Nephron progenitor cell (in vitro differentiated cells): ENCODE measurements around the gene HDAC9.

Experiments used
- DNase-seq: peaks from one replicate; pipeline ENCODE4 v3.0.0; 2021
- H3K27ac Mint-ChIP-seq: 2 replicates; pipeline ENCODE4 v1.8.0; 2021; ENCODE audit warnings: mild to moderate bottlenecking, moderate library complexity, mixed read lengths
- H3K27me3 Mint-ChIP-seq: 2 replicates; pipeline ENCODE4 v1.8.0; 2021; ENCODE audit warnings: mild to moderate bottlenecking, low read depth, mixed read lengths; ENCODE audit not compliant: poor library complexity
- H3K36me3 Mint-ChIP-seq: 2 replicates; pipeline ENCODE4 v1.8.0; 2021; ENCODE audit warnings: low read depth, mixed read lengths
- H3K4me1 Mint-ChIP-seq: 2 replicates; pipeline ENCODE4 v1.8.0; 2021; ENCODE audit warnings: mixed read lengths
- H3K4me3 Mint-ChIP-seq: 2 replicates; pipeline ENCODE4 v1.8.0; 2021; ENCODE audit warnings: mild to moderate bottlenecking, moderate library complexity, mixed read lengths
- H3K9me3 Mint-ChIP-seq: 2 replicates; pipeline ENCODE4 v1.8.0; 2021; ENCODE audit warnings: mild to moderate bottlenecking, moderate library complexity, mixed read lengths
- TF ChIP-seq, protein P1 (sequence below): fragments of 200-600 bp; sonication (generic); IDR thresholded peaks from 2 replicates; pipeline ENCODE4 v1.5.0; 2021; ENCODE audit warnings: antibody characterized with exemption

HDAC9 gene

DNA sequence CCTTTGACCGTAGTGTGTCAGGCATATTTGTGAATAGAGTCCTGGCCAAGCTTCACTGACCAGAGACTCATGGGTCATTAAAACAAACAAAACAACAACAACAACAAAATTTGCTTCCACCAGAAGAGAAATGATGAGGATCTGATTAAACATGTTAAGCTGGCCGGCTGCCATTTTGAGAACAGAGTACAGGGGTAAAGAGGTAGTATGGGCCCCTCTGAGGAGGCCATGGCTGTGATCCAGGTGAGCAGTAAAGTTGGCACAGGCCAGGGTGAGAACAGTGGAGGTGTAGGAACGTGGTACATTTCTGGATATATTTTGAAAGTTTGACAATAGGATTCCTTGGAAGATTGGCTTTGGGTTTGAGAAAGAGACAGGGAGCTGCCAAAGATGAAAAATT lies 369.4 kb downstream of the HDAC9 start:
- H3K36me3 Mint-ChIP-seq = peaks cover 5% of the 10 kb centered on the region
- H3K27me3 Mint-ChIP-seq = peaks cover 3% of the 10 kb centered on the region
- DNase-seq = no peak
- no peak overlapping the region for H3K4me3 Mint-ChIP-seq
- peaks cover 20% of the 10 kb centered on the region for H3K4me1 Mint-ChIP-seq
- H3K9me3 Mint-ChIP-seq = peaks cover 7% of the 10 kb centered on the region
- TF ChIP-seq, protein P1, sequence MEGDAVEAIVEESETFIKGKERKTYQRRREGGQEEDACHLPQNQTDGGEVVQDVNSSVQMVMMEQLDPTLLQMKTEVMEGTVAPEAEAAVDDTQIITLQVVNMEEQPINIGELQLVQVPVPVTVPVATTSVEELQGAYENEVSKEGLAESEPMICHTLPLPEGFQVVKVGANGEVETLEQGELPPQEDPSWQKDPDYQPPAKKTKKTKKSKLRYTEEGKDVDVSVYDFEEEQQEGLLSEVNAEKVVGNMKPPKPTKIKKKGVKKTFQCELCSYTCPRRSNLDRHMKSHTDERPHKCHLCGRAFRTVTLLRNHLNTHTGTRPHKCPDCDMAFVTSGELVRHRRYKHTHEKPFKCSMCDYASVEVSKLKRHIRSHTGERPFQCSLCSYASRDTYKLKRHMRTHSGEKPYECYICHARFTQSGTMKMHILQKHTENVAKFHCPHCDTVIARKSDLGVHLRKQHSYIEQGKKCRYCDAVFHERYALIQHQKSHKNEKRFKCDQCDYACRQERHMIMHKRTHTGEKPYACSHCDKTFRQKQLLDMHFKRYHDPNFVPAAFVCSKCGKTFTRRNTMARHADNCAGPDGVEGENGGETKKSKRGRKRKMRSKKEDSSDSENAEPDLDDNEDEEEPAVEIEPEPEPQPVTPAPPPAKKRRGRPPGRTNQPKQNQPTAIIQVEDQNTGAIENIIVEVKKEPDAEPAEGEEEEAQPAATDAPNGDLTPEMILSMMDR = no peak
- H3K27ac Mint-ChIP-seq = no peak overlapping the region

DNA sequence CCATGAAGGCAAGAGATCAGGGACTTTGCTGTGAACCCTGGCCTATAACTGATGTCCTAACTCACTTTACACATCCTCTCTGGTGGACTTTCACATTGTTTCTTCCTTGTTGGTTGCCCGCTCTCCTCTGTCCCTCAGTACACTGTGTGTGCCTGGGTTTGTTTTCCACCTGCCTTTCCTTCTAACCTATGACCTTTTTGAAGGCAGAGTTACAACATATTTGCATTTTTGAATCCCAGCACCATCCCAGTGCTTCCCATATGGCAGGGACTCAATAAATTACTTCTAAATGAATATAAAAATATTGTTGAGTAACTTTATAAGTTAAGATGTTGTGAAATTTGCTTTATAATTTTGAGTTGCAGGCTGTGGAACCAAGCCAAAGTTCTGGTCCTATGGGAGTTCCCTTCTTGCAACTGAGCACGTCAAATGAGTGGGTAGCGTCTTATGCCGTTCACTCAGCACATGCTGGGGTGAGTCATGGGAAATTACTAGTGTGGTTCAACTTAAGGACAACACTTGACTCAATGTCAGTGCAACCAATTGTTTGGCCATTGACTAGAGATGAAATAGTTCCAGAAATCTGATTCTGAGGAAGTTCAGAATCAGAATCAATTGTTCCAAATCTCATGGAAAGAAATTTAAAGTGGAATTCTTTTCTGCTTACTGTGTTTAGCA lies 370.9 kb downstream of the HDAC9 start:
- H3K27me3 Mint-ChIP-seq = peaks cover 3% of the 10 kb centered on the region
- H3K4me3 Mint-ChIP-seq = no peak overlapping the region
- peaks cover 20% of the 10 kb centered on the region for H3K4me1 Mint-ChIP-seq
- H3K36me3 Mint-ChIP-seq = peaks cover 5% of the 10 kb centered on the region
- no peak overlapping the region for H3K27ac Mint-ChIP-seq
- no peak for DNase-seq
- TF ChIP-seq, protein P1 = no peak
- peaks cover 7% of the 10 kb centered on the region for H3K9me3 Mint-ChIP-seq

DNA sequence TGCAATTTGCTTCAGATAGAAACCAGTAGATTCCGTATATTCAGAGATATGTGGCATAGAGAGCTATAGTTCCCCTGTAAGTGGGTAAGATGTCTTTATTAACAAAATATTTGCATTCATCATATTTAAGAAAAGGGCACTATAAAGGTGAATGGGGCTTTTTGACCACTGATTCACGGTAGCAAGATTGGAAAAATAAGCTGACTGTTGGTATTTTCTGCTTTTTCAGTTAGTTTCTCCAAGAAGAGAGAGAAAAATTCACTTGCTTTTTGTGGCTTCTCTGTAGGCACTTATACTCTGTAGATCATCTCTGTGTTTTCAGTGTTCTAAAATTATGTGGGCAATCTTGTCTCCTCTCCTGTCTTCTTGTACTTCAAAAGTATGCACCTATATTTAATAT lies 376.8 kb downstream of the HDAC9 start:
- no peak for DNase-seq
- Mint-ChIP-seq H3K27ac (no peak overlapping the region), H3K27me3 (peaks cover 3% of the 10 kb centered on the region), H3K4me3 (no peak overlapping the region), H3K9me3 (peaks cover 7% of the 10 kb centered on the region), H3K4me1 (no peaks in the 10 kb centered on the region), H3K36me3 (no peaks in the 10 kb centered on the region)
- TF ChIP-seq, protein P1 = no peak

DNA sequence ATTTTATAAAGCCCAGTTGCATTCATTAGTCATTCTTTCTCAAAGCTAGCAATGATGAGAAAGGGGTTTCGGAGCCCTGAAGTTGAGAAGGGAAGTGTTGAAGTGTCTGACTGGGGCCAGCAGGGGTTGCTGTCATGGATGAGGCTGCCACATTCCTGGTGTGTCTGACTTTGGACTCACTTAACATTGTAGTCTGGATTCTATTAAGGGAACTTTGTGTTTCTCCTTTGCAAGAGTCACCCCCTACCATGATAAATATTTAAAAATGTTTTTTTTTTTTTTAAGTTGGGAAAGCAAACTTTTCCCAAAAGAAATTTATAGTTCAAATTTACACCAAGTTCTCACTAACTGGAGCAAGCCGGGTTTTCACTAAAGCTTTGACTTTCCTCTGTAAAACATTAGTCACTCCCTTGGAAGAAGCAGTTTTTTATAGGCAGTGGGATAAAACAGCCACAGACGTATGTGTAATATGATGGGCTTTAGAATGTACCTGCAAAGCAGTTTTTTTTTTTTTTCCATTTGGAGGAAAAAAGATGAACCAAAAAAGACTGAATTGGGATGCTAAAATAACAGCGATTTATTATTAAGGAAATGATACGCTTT lies 378.3 kb downstream of the HDAC9 start:
- Mint-ChIP-seq H3K27ac (no peak overlapping the region), H3K36me3 (peaks cover 6% of the 10 kb centered on the region), H3K4me1 (no peaks in the 10 kb centered on the region), H3K27me3 (peaks cover 3% of the 10 kb centered on the region), H3K9me3 (peaks cover 13% of the 10 kb centered on the region), H3K4me3 (no peak overlapping the region)
- DNase-seq = peak; percentile 16
- TF ChIP-seq, protein P1 = peak; percentile 43

DNA sequence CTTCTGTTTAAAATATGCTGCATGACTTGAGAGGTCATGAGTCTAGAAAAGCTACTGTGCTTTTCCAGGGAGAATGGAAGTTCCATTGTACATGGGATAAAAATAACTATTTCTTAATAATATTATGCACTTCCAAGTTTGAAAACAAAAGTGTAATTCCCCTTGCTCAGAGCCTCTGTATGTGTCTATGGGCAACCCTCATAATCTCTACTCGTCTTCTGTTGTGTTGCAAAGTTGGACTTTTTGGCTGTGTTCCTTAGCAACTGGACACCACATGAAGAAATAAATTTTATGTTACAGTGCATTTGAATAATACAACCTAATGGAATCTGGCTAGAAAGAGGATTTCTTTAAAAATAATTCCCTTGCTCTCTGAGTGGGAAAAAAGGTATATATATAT lies 379.3 kb downstream of the HDAC9 start:
- H3K9me3 Mint-ChIP-seq = peaks cover 18% of the 10 kb centered on the region
- peaks cover 16% of the 10 kb centered on the region for H3K36me3 Mint-ChIP-seq
- no peaks in the 10 kb centered on the region for H3K4me1 Mint-ChIP-seq
- no peak for DNase-seq
- TF ChIP-seq, protein P1 = no peak
- H3K27ac Mint-ChIP-seq = no peak overlapping the region
- no peak overlapping the region for H3K4me3 Mint-ChIP-seq
- peaks cover 3% of the 10 kb centered on the region for H3K27me3 Mint-ChIP-seq

DNA sequence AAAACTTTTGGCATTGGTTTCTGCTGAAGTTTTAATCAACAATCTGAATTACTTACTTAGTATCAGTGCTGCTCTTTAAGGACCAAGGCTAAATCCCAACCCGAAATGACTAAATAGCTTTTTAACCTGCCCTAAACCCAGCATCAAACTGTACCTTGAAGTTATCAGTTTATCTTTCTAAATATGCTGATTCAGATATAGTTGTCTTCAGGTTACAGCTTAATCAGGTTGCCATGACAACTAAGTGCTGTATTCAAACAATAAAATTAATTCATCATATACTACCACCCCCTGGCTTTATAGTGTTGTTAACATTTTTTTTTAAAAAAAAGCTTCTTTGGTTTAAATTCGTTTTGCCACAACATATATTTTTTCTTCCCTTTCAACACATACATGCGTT lies 382.3 kb downstream of the HDAC9 start:
- Mint-ChIP-seq H3K4me1 (no peaks in the 10 kb centered on the region), H3K27me3 (peaks cover 3% of the 10 kb centered on the region), H3K27ac (no peak overlapping the region), H3K9me3 (peaks cover 23% of the 10 kb centered on the region), H3K36me3 (peaks cover 16% of the 10 kb centered on the region), H3K4me3 (no peak overlapping the region)
- TF ChIP-seq, protein P1 = no peak
- no peak for DNase-seq
